Measurements from ENCODE around the gene FAM200C.

Gene FAM200C

GRCh38 chr5:160384681-160385080 lies 15.2 kb downstream of the FAM200C start:
- TF ChIP-seq BACH2 (CRISPR knock-in tag; IDR thresholded peaks at IDR 0.05; ENCODE audit: borderline replicate concordance) (no peak), OSR1 (CRISPR knock-in tag; IDR thresholded peaks at IDR 0.05) (no peak), ZNF8 (CRISPR knock-in tag; IDR thresholded peaks at IDR 0.05) (no peak), CREB5 (CRISPR knock-in tag; IDR thresholded peaks at IDR 0.05; ENCODE audit: low read depth) (no peak), GLIS3 (CRISPR knock-in tag; IDR thresholded peaks at IDR 0.05) (no peak), ZC3H10 (CRISPR knock-in tag; IDR thresholded peaks at IDR 0.05) (no peak), ZFP3 (CRISPR knock-in tag; IDR thresholded peaks at IDR 0.05) (no peak), ZNF565 (CRISPR knock-in tag; conservative IDR thresholded peaks at IDR 0.05; ENCODE audit: low read depth) (no peak), ISL1 (CRISPR knock-in tag; IDR thresholded peaks at IDR 0.05) (no peak), ESRRG (CRISPR knock-in tag; IDR thresholded peaks at IDR 0.05) (no peak), ZFP30 (CRISPR knock-in tag; IDR thresholded peaks at IDR 0.05) (no peak)
- TF ChIP-seq, protein P1, sequence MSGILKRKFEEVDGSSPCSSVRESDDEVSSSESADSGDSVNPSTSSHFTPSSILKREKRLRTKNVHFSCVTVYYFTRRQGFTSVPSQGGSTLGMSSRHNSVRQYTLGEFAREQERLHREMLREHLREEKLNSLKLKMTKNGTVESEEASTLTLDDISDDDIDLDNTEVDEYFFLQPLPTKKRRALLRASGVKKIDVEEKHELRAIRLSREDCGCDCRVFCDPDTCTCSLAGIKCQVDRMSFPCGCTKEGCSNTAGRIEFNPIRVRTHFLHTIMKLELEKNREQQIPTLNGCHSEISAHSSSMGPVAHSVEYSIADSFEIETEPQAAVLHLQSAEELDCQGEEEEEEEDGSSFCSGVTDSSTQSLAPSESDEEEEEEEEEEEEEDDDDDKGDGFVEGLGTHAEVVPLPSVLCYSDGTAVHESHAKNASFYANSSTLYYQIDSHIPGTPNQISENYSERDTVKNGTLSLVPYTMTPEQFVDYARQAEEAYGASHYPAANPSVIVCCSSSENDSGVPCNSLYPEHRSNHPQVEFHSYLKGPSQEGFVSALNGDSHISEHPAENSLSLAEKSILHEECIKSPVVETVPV (CRISPR knock-in tag; IDR thresholded peaks at IDR 0.05): no peak
- TF ChIP-seq, protein P2, sequence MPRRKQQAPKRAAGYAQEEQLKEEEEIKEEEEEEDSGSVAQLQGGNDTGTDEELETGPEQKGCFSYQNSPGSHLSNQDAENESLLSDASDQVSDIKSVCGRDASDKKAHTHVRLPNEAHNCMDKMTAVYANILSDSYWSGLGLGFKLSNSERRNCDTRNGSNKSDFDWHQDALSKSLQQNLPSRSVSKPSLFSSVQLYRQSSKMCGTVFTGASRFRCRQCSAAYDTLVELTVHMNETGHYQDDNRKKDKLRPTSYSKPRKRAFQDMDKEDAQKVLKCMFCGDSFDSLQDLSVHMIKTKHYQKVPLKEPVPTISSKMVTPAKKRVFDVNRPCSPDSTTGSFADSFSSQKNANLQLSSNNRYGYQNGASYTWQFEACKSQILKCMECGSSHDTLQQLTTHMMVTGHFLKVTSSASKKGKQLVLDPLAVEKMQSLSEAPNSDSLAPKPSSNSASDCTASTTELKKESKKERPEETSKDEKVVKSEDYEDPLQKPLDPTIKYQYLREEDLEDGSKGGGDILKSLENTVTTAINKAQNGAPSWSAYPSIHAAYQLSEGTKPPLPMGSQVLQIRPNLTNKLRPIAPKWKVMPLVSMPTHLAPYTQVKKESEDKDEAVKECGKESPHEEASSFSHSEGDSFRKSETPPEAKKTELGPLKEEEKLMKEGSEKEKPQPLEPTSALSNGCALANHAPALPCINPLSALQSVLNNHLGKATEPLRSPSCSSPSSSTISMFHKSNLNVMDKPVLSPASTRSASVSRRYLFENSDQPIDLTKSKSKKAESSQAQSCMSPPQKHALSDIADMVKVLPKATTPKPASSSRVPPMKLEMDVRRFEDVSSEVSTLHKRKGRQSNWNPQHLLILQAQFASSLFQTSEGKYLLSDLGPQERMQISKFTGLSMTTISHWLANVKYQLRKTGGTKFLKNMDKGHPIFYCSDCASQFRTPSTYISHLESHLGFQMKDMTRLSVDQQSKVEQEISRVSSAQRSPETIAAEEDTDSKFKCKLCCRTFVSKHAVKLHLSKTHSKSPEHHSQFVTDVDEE (CRISPR knock-in tag; IDR thresholded peaks at IDR 0.05): no peak
- no peak for ATAC-seq

DNA sequence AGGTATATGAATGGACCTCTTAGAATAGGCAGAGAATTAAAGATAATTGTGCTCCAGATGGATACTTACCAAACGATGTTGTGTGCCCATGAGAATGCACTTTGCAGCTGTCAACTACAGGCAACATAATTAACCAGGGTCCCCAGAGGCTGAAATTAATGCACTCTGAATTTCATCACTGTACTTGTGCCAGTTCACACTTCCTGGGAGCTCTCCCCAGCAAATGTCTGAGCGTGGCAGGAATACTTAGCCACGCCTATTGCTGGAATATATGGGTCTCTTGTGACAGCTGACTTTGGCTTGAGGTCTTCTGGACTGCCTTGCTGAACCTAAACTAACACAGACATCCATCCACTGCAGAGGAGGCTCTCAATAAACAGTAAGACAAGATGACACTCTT lies 17.5 kb downstream of the FAM200C start:
- TF ChIP-seq, protein P1 (CRISPR knock-in tag; IDR thresholded peaks at IDR 0.05): no peak
- no peak for TF ChIP-seq CREB5 (CRISPR knock-in tag; IDR thresholded peaks at IDR 0.05; ENCODE audit: low read depth)
- no peak for TF ChIP-seq PPARA (CRISPR knock-in tag; IDR thresholded peaks at IDR 0.05; ENCODE audit: borderline replicate concordance)
- TF ChIP-seq ARNTL (CRISPR knock-in tag; IDR thresholded peaks at IDR 0.05; ENCODE audit: borderline replicate concordance, low read depth): no peak
- TF ChIP-seq TCF4 (CRISPR knock-in tag; IDR thresholded peaks at IDR 0.05; ENCODE audit: borderline replicate concordance): no peak
- no peak for TF ChIP-seq SNAI2 (CRISPR knock-in tag; IDR thresholded peaks at IDR 0.05)
- TF ChIP-seq CSDC2 (CRISPR knock-in tag; IDR thresholded peaks at IDR 0.05): no peak
- no peak for TF ChIP-seq ZFP30 (CRISPR knock-in tag; IDR thresholded peaks at IDR 0.05)
- TF ChIP-seq ZNF565 (CRISPR knock-in tag; conservative IDR thresholded peaks at IDR 0.05; ENCODE audit: low read depth): no peak
- TF ChIP-seq, protein P3, sequence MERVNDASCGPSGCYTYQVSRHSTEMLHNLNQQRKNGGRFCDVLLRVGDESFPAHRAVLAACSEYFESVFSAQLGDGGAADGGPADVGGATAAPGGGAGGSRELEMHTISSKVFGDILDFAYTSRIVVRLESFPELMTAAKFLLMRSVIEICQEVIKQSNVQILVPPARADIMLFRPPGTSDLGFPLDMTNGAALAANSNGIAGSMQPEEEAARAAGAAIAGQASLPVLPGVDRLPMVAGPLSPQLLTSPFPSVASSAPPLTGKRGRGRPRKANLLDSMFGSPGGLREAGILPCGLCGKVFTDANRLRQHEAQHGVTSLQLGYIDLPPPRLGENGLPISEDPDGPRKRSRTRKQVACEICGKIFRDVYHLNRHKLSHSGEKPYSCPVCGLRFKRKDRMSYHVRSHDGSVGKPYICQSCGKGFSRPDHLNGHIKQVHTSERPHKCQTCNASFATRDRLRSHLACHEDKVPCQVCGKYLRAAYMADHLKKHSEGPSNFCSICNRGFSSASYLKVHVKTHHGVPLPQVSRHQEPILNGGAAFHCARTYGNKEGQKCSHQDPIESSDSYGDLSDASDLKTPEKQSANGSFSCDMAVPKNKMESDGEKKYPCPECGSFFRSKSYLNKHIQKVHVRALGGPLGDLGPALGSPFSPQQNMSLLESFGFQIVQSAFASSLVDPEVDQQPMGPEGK (CRISPR knock-in tag; IDR thresholded peaks at IDR 0.05; ENCODE audit: borderline replicate concordance): no peak
- no peak for TF ChIP-seq ZC3H10 (CRISPR knock-in tag; IDR thresholded peaks at IDR 0.05)
- TF ChIP-seq ZFP3 (CRISPR knock-in tag; IDR thresholded peaks at IDR 0.05): no peak
- TF ChIP-seq BACH2 (CRISPR knock-in tag; IDR thresholded peaks at IDR 0.05; ENCODE audit: borderline replicate concordance): no peak
- TF ChIP-seq, protein P2 (CRISPR knock-in tag; IDR thresholded peaks at IDR 0.05): no peak
- no peak for TF ChIP-seq TOX (CRISPR knock-in tag; IDR thresholded peaks at IDR 0.05; ENCODE audit: borderline replicate concordance)
- TF ChIP-seq ZNF8 (CRISPR knock-in tag; IDR thresholded peaks at IDR 0.05): no peak

More for the DNA sequence above, 17.5 kb downstream of the FAM200C start:
- no peak for ATAC-seq
